OCI-LY3 (cell line): Measurements from ENCODE around the gene DPYSL4.

ENCODE experiments used
- EZH2phosphoT487 ChIP-seq: fragments of 200-600 bp; shearing (Covaris generic); IDR thresholded peaks from 2 replicates; pipeline ENCODE4 v1.6.1; 2018; ENCODE audit warnings: antibody characterized with exemption, mixed run types, low read depth
- TF ChIP-seq, protein P1 (sequence below): fragments of 200-600, 300-600 bp; sonication (generic); IDR thresholded peaks from 2 replicates; pipeline ENCODE4 v1.5.1; 2014; ENCODE audit warnings: antibody characterized with exemption, low read length, low read depth

DNA sequence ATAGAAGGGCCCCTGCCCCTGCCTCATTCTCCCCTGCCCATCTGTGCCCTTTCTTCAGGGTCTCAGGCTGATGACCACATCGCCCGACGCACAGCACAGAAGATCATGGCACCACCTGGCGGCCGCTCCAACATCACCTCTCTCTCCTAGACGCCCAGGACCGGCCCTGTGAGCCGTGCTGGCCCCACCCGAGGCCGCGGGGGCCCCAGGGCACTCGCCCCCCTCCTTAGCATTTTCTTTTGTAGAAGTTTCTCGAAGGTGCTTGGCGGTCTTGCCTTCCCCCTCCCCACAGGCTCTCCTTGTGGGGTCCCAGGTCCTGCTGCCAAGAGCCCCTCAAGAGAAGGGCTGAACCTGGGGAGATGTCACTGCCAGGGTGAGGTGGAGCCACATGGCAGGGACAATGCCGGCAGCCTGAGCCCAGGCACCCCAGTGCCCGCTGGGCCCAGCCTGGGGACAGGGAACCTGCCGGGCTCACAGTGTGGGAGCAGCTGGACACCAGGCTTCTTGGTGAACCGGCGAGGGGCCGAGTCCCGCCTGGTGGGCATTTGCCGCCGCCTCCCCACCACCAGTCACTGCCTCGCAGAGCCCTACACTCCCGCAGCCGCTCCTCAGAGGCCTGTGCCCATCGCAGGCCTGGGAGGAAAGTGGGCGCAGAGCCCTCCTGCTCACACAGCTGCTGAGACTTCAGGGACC lies 18.2 kb downstream of the DPYSL4 start:
- TF ChIP-seq, protein P1, sequence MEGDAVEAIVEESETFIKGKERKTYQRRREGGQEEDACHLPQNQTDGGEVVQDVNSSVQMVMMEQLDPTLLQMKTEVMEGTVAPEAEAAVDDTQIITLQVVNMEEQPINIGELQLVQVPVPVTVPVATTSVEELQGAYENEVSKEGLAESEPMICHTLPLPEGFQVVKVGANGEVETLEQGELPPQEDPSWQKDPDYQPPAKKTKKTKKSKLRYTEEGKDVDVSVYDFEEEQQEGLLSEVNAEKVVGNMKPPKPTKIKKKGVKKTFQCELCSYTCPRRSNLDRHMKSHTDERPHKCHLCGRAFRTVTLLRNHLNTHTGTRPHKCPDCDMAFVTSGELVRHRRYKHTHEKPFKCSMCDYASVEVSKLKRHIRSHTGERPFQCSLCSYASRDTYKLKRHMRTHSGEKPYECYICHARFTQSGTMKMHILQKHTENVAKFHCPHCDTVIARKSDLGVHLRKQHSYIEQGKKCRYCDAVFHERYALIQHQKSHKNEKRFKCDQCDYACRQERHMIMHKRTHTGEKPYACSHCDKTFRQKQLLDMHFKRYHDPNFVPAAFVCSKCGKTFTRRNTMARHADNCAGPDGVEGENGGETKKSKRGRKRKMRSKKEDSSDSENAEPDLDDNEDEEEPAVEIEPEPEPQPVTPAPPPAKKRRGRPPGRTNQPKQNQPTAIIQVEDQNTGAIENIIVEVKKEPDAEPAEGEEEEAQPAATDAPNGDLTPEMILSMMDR: 0 out of 2 replicates have a peak, but pooled peaks have one; percentile 10
- TF ChIP-seq EZH2phosphoT487: no peak
